Measurements from ENCODE around the gene ADPRHL1. TPM values are rescaled to one million over a fixed set of nuclear protein-coding genes. Genes with fewer than 3 reads are reported as not detected.

The ADPRHL1 gene
- total RNA-seq, 6 experiments from 2014 or later: 1.0 to 2.0 (median 1.5) TPM

DNA sequence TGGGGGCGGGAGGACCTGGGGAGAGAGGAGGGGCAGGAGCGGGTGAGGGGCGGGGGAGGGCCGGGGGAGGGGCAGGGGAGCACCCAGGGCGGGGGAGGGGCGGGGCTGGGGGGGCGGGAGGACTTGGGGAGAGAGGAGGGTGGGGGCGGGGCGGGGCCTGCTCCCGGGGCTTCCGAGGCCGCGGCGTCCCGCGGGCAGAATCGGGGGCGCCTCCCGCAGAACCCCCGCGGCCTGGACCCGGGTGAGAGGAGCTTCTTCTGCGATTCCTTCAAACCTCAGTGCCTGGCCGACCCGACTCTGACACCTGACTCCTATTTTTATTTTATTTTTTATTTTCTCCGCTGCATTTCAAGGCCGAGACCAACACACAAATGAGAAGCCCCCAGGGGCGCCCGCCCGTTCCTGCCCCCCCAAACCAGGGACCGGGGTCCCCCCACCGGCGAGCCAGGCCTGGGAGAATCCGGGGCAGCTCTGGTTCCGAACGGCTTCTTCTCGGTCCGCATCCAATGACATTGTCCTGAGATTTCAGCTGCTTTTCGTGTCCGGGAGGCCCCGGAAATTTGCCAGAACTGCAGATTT lies 88.9 kb downstream of the ADPRHL1 start:
- H3K27me3 Mint-ChIP-seq (ENCODE audit: insufficient read depth): peaks cover 19% of the 10 kb centered on the region
- TF ChIP-seq, protein P1, sequence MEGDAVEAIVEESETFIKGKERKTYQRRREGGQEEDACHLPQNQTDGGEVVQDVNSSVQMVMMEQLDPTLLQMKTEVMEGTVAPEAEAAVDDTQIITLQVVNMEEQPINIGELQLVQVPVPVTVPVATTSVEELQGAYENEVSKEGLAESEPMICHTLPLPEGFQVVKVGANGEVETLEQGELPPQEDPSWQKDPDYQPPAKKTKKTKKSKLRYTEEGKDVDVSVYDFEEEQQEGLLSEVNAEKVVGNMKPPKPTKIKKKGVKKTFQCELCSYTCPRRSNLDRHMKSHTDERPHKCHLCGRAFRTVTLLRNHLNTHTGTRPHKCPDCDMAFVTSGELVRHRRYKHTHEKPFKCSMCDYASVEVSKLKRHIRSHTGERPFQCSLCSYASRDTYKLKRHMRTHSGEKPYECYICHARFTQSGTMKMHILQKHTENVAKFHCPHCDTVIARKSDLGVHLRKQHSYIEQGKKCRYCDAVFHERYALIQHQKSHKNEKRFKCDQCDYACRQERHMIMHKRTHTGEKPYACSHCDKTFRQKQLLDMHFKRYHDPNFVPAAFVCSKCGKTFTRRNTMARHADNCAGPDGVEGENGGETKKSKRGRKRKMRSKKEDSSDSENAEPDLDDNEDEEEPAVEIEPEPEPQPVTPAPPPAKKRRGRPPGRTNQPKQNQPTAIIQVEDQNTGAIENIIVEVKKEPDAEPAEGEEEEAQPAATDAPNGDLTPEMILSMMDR (IDR thresholded peaks at IDR 0.05): no peak
- no peaks in the 10 kb centered on the region for H3K9me3 Mint-ChIP-seq
- H3K27ac Mint-ChIP-seq: no peak overlapping the region
- no peaks in the 10 kb centered on the region for H3K4me1 Mint-ChIP-seq (ENCODE audit: low read depth)
- no peaks in the 10 kb centered on the region for H3K36me3 Mint-ChIP-seq (ENCODE audit: low read depth)
- H3K4me3 Mint-ChIP-seq: no peak overlapping the region
- no peak for DNase-seq

DNA sequence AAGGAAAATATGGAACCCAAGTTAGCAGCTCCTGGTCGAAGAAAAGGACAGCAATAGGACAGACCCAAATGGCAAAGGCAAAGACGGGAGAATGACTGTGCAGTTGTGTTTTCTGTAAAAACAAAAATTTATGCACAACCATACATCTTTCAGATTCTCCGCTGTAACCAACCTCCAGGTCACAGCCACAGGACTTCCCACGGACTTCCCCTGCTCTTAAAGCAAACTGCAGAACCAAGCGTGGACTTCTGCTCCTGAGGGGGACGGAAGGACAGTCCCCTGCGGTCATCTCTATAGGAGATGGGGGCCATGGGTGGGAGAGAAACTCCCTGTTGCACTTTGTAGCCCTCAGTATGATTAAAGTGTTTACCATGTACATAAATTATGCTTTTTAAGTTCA lies 91.9 kb downstream of the ADPRHL1 start:
- Mint-ChIP-seq H3K27me3 (ENCODE audit: insufficient read depth) (peaks cover 12% of the 10 kb centered on the region), H3K4me1 (ENCODE audit: low read depth) (peaks cover 8% of the 10 kb centered on the region), H3K9me3 (no peaks in the 10 kb centered on the region), H3K4me3 (no peak overlapping the region), H3K36me3 (ENCODE audit: low read depth) (no peaks in the 10 kb centered on the region), H3K27ac (no peak overlapping the region)
- DNase-seq: no peak
- TF ChIP-seq, protein P1 (IDR thresholded peaks at IDR 0.05): no peak

DNA sequence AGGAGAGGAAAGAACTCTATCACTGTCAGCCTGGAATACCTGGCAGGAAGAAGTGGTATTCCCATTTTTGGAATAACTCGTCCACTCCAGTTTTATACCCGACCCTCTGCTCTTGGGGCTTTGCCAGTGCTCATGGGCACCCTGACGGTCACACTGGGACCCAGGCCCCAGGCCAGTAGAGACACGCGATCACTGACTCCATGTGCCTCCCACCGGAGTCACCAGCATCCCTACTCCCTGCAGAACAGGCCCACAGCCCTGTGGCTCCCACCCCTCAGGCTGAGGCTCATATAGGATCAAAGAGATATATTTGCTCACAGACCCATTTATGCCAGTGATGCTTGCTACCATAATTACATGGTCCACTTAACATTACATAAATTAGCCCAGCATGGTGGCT lies 92.8 kb downstream of the ADPRHL1 start:
- H3K9me3 Mint-ChIP-seq: no peaks in the 10 kb centered on the region
- no peak overlapping the region for H3K27ac Mint-ChIP-seq
- H3K4me3 Mint-ChIP-seq: no peak overlapping the region
- no peak for DNase-seq
- peaks cover 8% of the 10 kb centered on the region for H3K4me1 Mint-ChIP-seq (ENCODE audit: low read depth)
- H3K36me3 Mint-ChIP-seq (ENCODE audit: low read depth): no peaks in the 10 kb centered on the region
- TF ChIP-seq, protein P1 (IDR thresholded peaks at IDR 0.05): no peak
- peaks cover 8% of the 10 kb centered on the region for H3K27me3 Mint-ChIP-seq (ENCODE audit: insufficient read depth)

DNA sequence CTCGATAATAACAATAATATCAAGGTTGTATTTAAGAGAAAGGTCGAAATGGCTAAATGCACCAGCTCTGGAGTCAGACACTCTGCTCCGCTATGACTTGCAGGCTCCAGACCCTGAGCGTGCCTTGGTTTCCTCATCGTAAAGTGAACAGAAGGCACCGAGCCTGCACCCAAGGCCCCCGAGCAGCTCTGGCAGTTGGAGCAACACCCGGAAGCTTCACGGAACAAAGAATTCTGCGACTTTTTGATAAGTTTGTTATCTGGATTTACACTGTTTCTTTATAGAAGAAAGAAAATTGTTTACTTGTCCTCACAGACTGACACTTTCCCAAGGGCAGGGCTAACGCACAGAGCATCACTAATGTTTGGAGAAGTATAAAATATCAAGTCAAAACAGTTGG lies 93.7 kb downstream of the ADPRHL1 start:
- no peak overlapping the region for H3K27ac Mint-ChIP-seq
- no peak overlapping the region for H3K4me3 Mint-ChIP-seq
- no peaks in the 10 kb centered on the region for H3K36me3 Mint-ChIP-seq (ENCODE audit: low read depth)
- peaks cover 8% of the 10 kb centered on the region for H3K4me1 Mint-ChIP-seq (ENCODE audit: low read depth)
- H3K9me3 Mint-ChIP-seq: no peaks in the 10 kb centered on the region
- DNase-seq: no peak
- peaks cover 8% of the 10 kb centered on the region for H3K27me3 Mint-ChIP-seq (ENCODE audit: insufficient read depth)
- TF ChIP-seq, protein P1 (IDR thresholded peaks at IDR 0.05): no peak

DNA sequence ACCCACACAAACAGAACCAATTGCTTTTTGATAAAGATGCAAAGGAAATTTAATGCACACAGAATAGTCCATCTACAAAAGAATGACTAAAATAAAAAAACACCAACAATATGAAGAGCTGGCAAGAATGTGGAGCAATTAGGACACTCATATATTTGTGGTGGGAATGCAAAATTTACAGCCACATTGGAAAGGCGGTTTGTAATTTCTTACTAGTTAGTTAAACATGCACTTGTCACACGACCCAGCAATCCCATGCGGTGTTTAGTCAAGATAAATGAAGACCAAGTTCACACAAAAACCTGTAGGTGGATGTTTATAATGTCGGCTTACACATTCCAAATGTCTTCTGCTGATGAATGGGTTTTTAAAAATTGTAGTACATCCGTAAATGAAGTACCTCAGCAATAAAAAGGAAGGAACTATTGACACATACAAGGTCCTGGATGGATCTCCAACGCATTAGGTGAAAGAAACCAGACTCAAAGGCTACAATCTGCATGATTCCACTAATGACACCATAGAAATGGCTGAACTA lies 94.6 kb downstream of the ADPRHL1 start:
- Mint-ChIP-seq H3K27ac (no peak overlapping the region), H3K4me1 (ENCODE audit: low read depth) (peaks cover 8% of the 10 kb centered on the region), H3K36me3 (ENCODE audit: low read depth) (no peaks in the 10 kb centered on the region), H3K27me3 (ENCODE audit: insufficient read depth) (peaks cover 8% of the 10 kb centered on the region), H3K4me3 (no peak overlapping the region), H3K9me3 (no peaks in the 10 kb centered on the region)
- TF ChIP-seq, protein P1 (IDR thresholded peaks at IDR 0.05): no peak
- DNase-seq: no peak

Data from HFFc6 (cell line).